ENCODE results near the gene TCF7L2. TPM values are rescaled to one million over a fixed set of nuclear protein-coding genes. Genes with fewer than 3 reads are reported as not detected.
"Not testable (repeated sequence)": the region's sequence is repeated elsewhere in the genome, so short reads cannot be mapped to it uniquely, and the experiment has no call there.

Gene TCF7L2
- total RNA-seq, 1 donor from 2014 or later, result 76.4 TPM

DNA sequence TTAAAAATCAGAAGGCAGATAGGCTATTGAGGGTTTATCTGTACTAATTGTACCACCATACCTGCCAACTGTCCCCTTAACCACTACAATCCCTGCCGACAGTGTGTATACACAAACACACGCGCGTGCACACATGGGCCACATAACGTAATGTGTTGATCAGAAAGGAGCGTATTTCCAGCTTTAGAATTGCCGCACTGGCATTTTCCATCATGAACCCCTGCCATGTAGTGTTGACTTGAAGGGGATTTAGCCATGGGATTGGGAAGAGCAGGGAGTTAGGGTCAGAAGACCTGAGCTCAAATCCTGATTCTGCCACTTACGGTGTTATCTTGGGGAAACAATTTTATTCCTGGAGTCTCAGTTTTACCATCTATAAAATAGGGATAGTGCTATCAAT lies 158.9 kb downstream of the TCF7L2 start:
- Mint-ChIP-seq H3K27ac (no peak overlapping the region), H3K4me3 (no peak overlapping the region), H3K36me3 (peaks cover 5% of the 10 kb centered on the region), H3K27me3 (ENCODE audit: low read depth) (no peaks in the 10 kb centered on the region), H3K4me1 (peaks cover 31% of the 10 kb centered on the region), H3K9me3 (no peaks in the 10 kb centered on the region)
- no peak for DNase-seq (ENCODE audit: low spot score in 2 of 2, unreplicated experiment in 2 of 2)
- TF ChIP-seq CTCF (IDR thresholded peaks at IDR 0.05; ENCODE audit: unreplicated experiment), result no peak

DNA sequence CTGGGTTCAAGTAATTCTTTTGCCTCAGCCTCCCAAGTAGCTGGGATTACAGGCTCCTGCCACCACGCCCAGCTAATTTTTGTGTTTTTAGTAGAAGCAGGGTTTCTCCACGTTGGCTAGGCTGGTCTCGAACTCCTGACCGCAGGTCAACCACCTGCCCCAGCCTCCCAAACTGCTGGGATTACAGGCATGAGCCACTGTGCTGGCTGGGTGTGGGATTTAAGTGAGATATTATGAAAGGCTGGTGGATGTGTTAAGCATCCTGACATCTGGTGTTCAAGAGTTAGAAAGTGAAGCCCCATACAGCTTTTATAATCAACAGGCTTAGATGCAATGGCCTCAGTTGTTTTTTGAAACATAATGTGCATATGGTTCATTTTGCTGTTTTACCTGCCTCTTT lies 159.4 kb downstream of the TCF7L2 start:
- not testable (repeated sequence) for H3K36me3 Mint-ChIP-seq; H3K27ac Mint-ChIP-seq; H3K27me3 Mint-ChIP-seq (ENCODE audit: low read depth); H3K4me3 Mint-ChIP-seq; DNase-seq (ENCODE audit: low spot score in 2 of 2, unreplicated experiment in 2 of 2); H3K9me3 Mint-ChIP-seq
- H3K4me1 Mint-ChIP-seq, result peaks cover 31% of the 10 kb centered on the region

GRCh38 chr10:113111260-113111659 lies 161.2 kb downstream of the TCF7L2 start:
- DNase-seq (ENCODE audit: low spot score in 2 of 2, unreplicated experiment in 2 of 2), result no peak
- H3K36me3 Mint-ChIP-seq, result peaks cover 5% of the 10 kb centered on the region
- no peak overlapping the region for H3K27ac Mint-ChIP-seq
- H3K27me3 Mint-ChIP-seq (ENCODE audit: low read depth), result no peaks in the 10 kb centered on the region
- TF ChIP-seq CTCF (IDR thresholded peaks at IDR 0.05; ENCODE audit: unreplicated experiment), result no peak
- peaks cover 24% of the 10 kb centered on the region for H3K4me1 Mint-ChIP-seq
- H3K4me3 Mint-ChIP-seq, result no peak overlapping the region
- H3K9me3 Mint-ChIP-seq, result no peaks in the 10 kb centered on the region

GRCh38 chr10:113111900-113112853 lies 162.1 kb downstream of the TCF7L2 start:
- Mint-ChIP-seq H3K4me3 (no peak overlapping the region), H3K9me3 (no peaks in the 10 kb centered on the region), H3K4me1 (peaks cover 25% of the 10 kb centered on the region), H3K27ac (no peak overlapping the region), H3K27me3 (ENCODE audit: low read depth) (no peaks in the 10 kb centered on the region), H3K36me3 (no peaks in the 10 kb centered on the region)
- no peak for TF ChIP-seq CTCF (IDR thresholded peaks at IDR 0.05; ENCODE audit: unreplicated experiment)
- DNase-seq (ENCODE audit: low spot score in 2 of 2, unreplicated experiment in 2 of 2), result no peak

DNA sequence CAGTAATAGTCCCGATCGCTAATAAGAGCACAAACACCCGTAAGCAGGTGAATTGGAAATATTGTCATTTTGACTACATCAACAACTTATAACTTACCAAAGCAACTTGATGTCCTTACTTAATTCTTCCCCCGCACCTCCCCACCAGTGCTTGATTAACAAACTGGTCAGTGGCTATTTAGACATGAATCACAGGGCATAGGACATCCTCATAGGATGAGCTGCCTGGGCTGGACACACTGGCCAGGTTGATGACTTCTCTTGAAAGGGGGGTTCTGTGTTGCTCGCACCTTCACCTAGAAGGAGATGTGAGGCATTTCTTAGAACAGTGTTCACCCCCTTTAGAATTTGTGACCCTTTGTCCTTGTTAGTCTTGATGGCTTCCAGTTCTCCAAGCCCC lies 163.2 kb downstream of the TCF7L2 start:
- Mint-ChIP-seq H3K9me3 (no peaks in the 10 kb centered on the region), H3K27me3 (ENCODE audit: low read depth) (no peaks in the 10 kb centered on the region), H3K27ac (no peak overlapping the region), H3K36me3 (peaks cover 2% of the 10 kb centered on the region), H3K4me3 (no peak overlapping the region), H3K4me1 (peaks cover 33% of the 10 kb centered on the region)
- DNase-seq (ENCODE audit: low spot score in 2 of 2, unreplicated experiment in 2 of 2), result no peak
- TF ChIP-seq CTCF (IDR thresholded peaks at IDR 0.05; ENCODE audit: unreplicated experiment), result no peak

- TF ChIP-seq CTCF (IDR thresholded peaks at IDR 0.05; ENCODE audit: unreplicated experiment), result no peak
- DNase-seq (ENCODE audit: low spot score in 2 of 2, unreplicated experiment in 2 of 2), result no peak
- no peaks in the 10 kb centered on the region for H3K9me3 Mint-ChIP-seq
- H3K4me1 Mint-ChIP-seq, result peaks cover 34% of the 10 kb centered on the region
- no peaks in the 10 kb centered on the region for H3K27me3 Mint-ChIP-seq (ENCODE audit: low read depth)
- no peak overlapping the region for H3K27ac Mint-ChIP-seq
- no peak overlapping the region for H3K4me3 Mint-ChIP-seq
- peaks cover 2% of the 10 kb centered on the region for H3K36me3 Mint-ChIP-seq
Measured at GRCh38 chr10:113113918-113114317, 163.9 kb downstream of the TCF7L2 start.

Data from mesothelial cell of epicardium (in vitro differentiated cells).